ENCODE measurements around the gene PSD4.

GRCh38 chr2:113155331-113155730 lies 18.4 kb upstream of the PSD4 start:
- TF ChIP-seq POLR2A (IDR thresholded peaks at IDR 0.05; ENCODE audit: low read length) = no peak
- no peak for TF ChIP-seq GATA1 (IDR thresholded peaks at IDR 0.05; ENCODE audit: low read depth, low read length)
